ENCODE results near the gene TAF6L. TPM values are rescaled to one million over a fixed set of nuclear protein-coding genes. Genes with fewer than 3 reads are reported as not detected.
A peak's percentile ranks its signal among the peaks of the same experiment; 100 is the strongest.
"Not testable (repeated sequence)": the region's sequence is repeated elsewhere in the genome, so short reads cannot be mapped to it uniquely, and the experiment has no call there.

Gene TAF6L
- total RNA-seq, 1 experiment from 2014 or later: 28.9 TPM

DNA sequence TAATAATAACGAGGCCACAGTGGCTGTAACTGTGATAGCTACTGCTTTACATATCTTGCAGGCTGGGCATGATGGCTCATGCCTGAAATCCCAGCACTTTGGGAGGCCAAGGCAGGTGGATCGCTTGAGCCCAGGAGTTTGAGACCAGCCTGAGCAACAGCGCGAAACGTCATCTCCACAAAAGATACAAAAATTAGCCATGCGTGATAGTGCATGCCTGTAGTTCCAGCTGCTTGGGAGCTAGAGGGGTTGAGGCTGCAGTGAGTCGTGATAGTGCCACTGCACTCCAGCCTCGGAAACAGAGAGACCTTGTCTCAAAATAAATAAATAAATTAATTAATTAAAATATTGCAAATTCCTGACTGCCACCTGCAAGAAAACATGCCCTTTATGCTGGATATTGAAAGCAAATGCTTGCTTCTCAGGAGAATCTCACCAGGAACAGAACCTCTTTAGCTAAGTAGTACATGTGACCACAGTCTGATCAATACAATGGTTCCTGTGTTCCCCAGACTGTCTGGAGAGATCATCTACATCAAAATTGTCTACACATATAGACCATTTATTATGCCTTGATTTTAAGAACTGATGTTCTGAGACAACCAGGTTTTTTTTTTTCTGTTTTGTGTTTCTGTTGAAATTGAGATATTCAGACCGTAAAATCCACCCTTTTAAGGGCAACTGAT lies 23.6 kb upstream of the TAF6L start:
- H3K4me1 Mint-ChIP-seq (ENCODE audit: low read depth, unreplicated experiment): no peaks in the 10 kb centered on the region
- no TSS peak for BruUV-seq (replicated peaks)
- intact Hi-C loops (cut with micrococcal nuclease; ENCODE audit: unreplicated experiment): no loop called here
- no peak overlapping the region for H3K4me3 Mint-ChIP-seq (ENCODE audit: low read depth, unreplicated experiment)
- H3K9me3 Mint-ChIP-seq (ENCODE audit: low read depth, unreplicated experiment): no peaks in the 10 kb centered on the region
- H3K27ac Mint-ChIP-seq (ENCODE audit: unreplicated experiment): no peak overlapping the region
- CTCF ChIA-PET: no interaction called here
- no peaks in the 10 kb centered on the region for H3K27me3 Mint-ChIP-seq (ENCODE audit: unreplicated experiment)
- DNase-seq: no peak
- TF ChIP-seq, protein P1, sequence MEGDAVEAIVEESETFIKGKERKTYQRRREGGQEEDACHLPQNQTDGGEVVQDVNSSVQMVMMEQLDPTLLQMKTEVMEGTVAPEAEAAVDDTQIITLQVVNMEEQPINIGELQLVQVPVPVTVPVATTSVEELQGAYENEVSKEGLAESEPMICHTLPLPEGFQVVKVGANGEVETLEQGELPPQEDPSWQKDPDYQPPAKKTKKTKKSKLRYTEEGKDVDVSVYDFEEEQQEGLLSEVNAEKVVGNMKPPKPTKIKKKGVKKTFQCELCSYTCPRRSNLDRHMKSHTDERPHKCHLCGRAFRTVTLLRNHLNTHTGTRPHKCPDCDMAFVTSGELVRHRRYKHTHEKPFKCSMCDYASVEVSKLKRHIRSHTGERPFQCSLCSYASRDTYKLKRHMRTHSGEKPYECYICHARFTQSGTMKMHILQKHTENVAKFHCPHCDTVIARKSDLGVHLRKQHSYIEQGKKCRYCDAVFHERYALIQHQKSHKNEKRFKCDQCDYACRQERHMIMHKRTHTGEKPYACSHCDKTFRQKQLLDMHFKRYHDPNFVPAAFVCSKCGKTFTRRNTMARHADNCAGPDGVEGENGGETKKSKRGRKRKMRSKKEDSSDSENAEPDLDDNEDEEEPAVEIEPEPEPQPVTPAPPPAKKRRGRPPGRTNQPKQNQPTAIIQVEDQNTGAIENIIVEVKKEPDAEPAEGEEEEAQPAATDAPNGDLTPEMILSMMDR (IDR thresholded peaks at IDR 0.05; ENCODE audit: unreplicated experiment): no peak
- H3K36me3 Mint-ChIP-seq (ENCODE audit: insufficient read depth, unreplicated experiment): peaks cover 6% of the 10 kb centered on the region

DNA sequence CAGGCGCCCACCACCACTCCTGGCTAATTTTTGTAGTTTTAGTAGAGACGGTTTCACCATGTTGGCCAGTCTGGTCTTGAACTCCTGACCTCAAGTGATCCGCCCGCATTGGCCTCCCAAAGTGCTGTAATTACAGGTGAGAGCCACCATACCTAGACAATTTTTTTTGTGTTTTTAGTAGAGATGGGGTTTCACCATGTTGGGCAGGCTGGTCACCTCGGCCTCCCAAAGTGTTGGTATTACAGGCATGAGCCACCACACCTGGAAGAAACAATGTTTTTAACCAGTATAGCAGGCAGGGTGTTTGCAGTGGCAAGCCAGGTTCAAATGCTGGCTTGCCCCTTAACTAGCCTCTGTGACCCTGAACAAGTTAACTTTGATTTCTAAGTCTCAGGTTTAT lies 21.3 kb upstream of the TAF6L start:
- BruUV-seq (replicated peaks); H3K9me3 Mint-ChIP-seq (ENCODE audit: low read depth, unreplicated experiment); H3K27ac Mint-ChIP-seq (ENCODE audit: unreplicated experiment); DNase-seq; H3K4me3 Mint-ChIP-seq (ENCODE audit: low read depth, unreplicated experiment); H3K27me3 Mint-ChIP-seq (ENCODE audit: unreplicated experiment); intact Hi-C loops (cut with micrococcal nuclease; ENCODE audit: unreplicated experiment); H3K4me1 Mint-ChIP-seq (ENCODE audit: low read depth, unreplicated experiment): not testable (repeated sequence)
- CTCF ChIA-PET: interaction anchor here (0.6 kb wide), 1 partner anchor 75 kb away, joined by 3 read pairs; no protein-coding TSS in a partner anchor
- peaks cover 18% of the 10 kb centered on the region for H3K36me3 Mint-ChIP-seq (ENCODE audit: insufficient read depth, unreplicated experiment)

DNA sequence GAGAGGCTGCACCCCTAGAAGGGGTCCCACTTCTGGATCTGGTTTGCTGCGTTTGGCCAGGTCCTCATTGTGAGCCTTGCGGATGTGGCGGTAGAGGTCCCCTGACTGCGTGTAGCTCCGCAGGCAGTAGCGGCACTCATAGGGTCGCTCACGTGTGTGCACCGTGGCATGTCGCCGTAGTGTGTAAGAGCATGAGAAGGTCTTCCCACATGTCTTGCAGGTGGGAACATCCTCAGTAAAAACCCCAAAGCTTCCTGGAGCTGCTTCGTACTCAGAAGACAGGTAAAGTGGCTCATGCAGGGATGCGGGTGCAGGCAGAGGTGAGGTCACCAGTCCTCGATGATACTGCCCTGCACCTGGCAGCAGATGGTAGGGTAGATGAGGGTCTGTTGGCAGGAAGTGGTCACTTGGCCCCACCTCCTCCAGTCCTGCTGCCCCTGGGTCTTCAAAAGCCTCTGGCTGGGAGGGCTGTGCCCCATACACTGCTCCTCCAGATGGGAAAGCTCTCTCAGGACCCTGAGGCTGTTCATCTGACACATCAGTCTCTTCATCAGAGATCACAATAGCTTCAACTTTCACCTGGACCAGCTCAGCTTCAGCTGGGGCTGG lies 18.9 kb upstream of the TAF6L start:
- TF ChIP-seq, protein P1 (IDR thresholded peaks at IDR 0.05; ENCODE audit: unreplicated experiment): no peak
- peaks cover 18% of the 10 kb centered on the region for H3K36me3 Mint-ChIP-seq (ENCODE audit: insufficient read depth, unreplicated experiment)
- no TSS peak for BruUV-seq (replicated peaks)

DNA sequence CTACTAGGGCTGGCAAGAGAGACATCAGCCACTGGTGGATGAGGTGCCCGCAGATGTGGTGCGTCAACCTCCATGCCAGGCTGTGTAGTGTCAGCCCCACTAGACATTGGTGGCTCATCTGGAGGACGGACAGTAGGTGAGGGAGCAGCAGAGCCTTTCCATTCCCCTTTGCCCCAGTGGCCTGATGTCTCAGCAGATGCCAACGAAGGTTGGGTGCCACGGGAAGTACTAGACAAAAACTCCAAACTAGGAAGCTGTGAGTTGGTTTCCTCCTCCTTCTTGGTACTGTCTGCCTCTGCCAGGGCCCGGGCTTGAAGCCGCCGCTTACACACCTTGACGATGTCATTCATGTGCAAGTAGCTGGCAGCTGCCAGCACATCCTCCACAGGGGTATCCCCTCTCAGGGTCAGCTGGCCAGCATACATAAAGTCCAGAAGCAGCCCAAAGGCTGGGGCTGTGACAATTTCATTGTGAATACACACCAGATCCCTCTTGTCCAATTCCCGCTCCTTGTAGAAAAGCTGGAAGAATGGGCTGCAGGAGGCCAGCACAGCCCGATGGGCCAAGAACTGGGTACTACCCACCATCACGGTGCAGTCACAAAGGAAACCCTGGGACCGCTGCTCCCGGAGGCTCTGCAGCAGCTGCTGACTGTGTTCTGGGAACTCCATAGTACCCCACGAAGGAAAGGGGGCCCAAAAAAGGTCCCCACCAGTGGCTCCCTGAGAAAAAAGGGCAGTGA lies 18.0 kb upstream of the TAF6L start:
- TSS peak; percentile 79 for BruUV-seq (replicated peaks)
- no peaks in the 10 kb centered on the region for H3K4me1 Mint-ChIP-seq (ENCODE audit: low read depth, unreplicated experiment)
- CTCF ChIA-PET: interaction anchor here (0.5 to 1.5 kb wide), 10 partner anchors 9 to 162 kb away, joined by 3 to 16 read pairs (median 3); partner anchors contain the start of genes HNRNPUL2, LBHD1, TAF6L and TMEM179B
- H3K27ac Mint-ChIP-seq (ENCODE audit: unreplicated experiment): peak overlapping the region; percentile 93
- DNase-seq: no peak
- no peaks in the 10 kb centered on the region for H3K27me3 Mint-ChIP-seq (ENCODE audit: unreplicated experiment)
- TF ChIP-seq, protein P1 (IDR thresholded peaks at IDR 0.05; ENCODE audit: unreplicated experiment): no peak
- H3K4me3 Mint-ChIP-seq (ENCODE audit: low read depth, unreplicated experiment): peak overlapping the region; percentile 92
- intact Hi-C loops (cut with micrococcal nuclease; ENCODE audit: unreplicated experiment): no loop called here
- H3K36me3 Mint-ChIP-seq (ENCODE audit: insufficient read depth, unreplicated experiment): peaks cover 18% of the 10 kb centered on the region
- no peaks in the 10 kb centered on the region for H3K9me3 Mint-ChIP-seq (ENCODE audit: low read depth, unreplicated experiment)

More for the DNA sequence above, 18.9 kb upstream of the TAF6L start:
- Mint-ChIP-seq H3K9me3 (ENCODE audit: low read depth, unreplicated experiment) (no peaks in the 10 kb centered on the region), H3K27ac (ENCODE audit: unreplicated experiment) (no peak overlapping the region), H3K27me3 (ENCODE audit: unreplicated experiment) (no peaks in the 10 kb centered on the region), H3K4me1 (ENCODE audit: low read depth, unreplicated experiment) (no peaks in the 10 kb centered on the region), H3K4me3 (ENCODE audit: low read depth, unreplicated experiment) (no peak overlapping the region)
- CTCF ChIA-PET: no interaction called here
- DNase-seq: no peak
- intact Hi-C loops (cut with micrococcal nuclease; ENCODE audit: unreplicated experiment): no loop called here

Measured in Calu3 (cell line).